ENCODE data around the gene CTNNA1.

CTNNA1 gene

DNA sequence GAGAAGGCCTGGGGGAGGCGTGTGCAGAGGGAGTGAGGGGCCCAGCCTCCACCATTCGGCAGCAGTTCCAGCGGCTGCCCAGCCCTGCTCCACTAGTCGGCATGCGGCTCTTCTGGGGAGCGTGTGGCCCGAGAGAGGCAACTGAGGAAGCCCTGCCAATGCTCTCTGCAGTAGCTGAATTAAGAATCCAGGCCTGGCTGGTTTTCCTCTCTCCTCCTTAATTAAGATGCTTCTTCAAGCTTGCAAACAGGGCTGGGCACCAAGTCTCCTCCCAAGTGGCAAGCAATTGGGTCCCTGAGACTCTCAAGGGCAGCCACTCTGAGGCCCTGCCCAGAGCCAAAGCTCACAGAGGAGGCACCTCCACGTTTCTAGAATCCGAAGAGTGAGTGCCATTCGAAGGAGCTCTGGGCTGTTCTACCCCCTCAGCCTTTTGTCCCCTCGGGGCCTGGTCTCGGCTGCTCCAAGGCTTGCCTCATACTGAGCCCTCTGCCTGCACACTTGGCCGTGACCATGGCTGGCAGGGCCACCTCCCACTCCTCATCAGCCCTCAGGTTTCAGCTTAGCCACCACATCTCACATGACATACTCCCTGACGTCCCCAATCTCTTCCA is 197.3 kb downstream of the CTNNA1 start:
- DNase-seq = no peak
- Histone ChIP-seq H3K9me3 (ENCODE audit: control insufficient read depth, low read length) (no peaks in the 10 kb centered on the region), H3K27ac (ENCODE audit: insufficient read depth, low read length, poor library complexity, severe bottlenecking) (no peak overlapping the region), H3K4me1 (ENCODE audit: control insufficient read depth, insufficient read depth, low read length, poor library complexity, severe bottlenecking) (peaks cover 5% of the 10 kb centered on the region), H3K4me3 (ENCODE audit: insufficient read depth, low read depth, low read length, poor library complexity, severe bottlenecking) (no peak overlapping the region), H3K36me3 (ENCODE audit: control insufficient read depth, insufficient read depth, low read length) (no peaks in the 10 kb centered on the region), H3K27me3 (replicated peaks; ENCODE audit: control insufficient read depth, insufficient read depth, low read length, poor library complexity, severe bottlenecking) (no peaks in the 10 kb centered on the region)

- Histone ChIP-seq H3K27ac (ENCODE audit: insufficient read depth, low read length, poor library complexity, severe bottlenecking) (no peak overlapping the region), H3K36me3 (ENCODE audit: control insufficient read depth, insufficient read depth, low read length) (no peaks in the 10 kb centered on the region), H3K9me3 (ENCODE audit: control insufficient read depth, low read length) (no peaks in the 10 kb centered on the region), H3K4me1 (ENCODE audit: control insufficient read depth, insufficient read depth, low read length, poor library complexity, severe bottlenecking) (peaks cover 5% of the 10 kb centered on the region), H3K4me3 (ENCODE audit: insufficient read depth, low read depth, low read length, poor library complexity, severe bottlenecking) (no peak overlapping the region), H3K27me3 (replicated peaks; ENCODE audit: control insufficient read depth, insufficient read depth, low read length, poor library complexity, severe bottlenecking) (no peaks in the 10 kb centered on the region)
- no peak for DNase-seq
Measured at GRCh38 chr5:138951091-138951985, 198.1 kb downstream of the CTNNA1 start.

GRCh38 chr5:138951986-138952735 is 198.9 kb downstream of the CTNNA1 start:
- Histone ChIP-seq H3K27me3 (replicated peaks; ENCODE audit: control insufficient read depth, insufficient read depth, low read length, poor library complexity, severe bottlenecking) (no peaks in the 10 kb centered on the region), H3K27ac (ENCODE audit: insufficient read depth, low read length, poor library complexity, severe bottlenecking) (no peak overlapping the region)

GRCh38 chr5:138952962-138953361 is 199.7 kb downstream of the CTNNA1 start:
- Histone ChIP-seq H3K4me3 (ENCODE audit: insufficient read depth, low read depth, low read length, poor library complexity, severe bottlenecking) (no peak overlapping the region), H3K4me1 (ENCODE audit: control insufficient read depth, insufficient read depth, low read length, poor library complexity, severe bottlenecking) (peaks cover 5% of the 10 kb centered on the region), H3K27me3 (replicated peaks; ENCODE audit: control insufficient read depth, insufficient read depth, low read length, poor library complexity, severe bottlenecking) (no peaks in the 10 kb centered on the region), H3K9me3 (ENCODE audit: control insufficient read depth, low read length) (no peaks in the 10 kb centered on the region), H3K36me3 (ENCODE audit: control insufficient read depth, insufficient read depth, low read length) (no peaks in the 10 kb centered on the region), H3K27ac (ENCODE audit: insufficient read depth, low read length, poor library complexity, severe bottlenecking) (no peak overlapping the region)
- DNase-seq = no peak

More at GRCh38 chr5:138951986-138952735, 198.9 kb downstream of the CTNNA1 start:
- H3K9me3 ChIP-seq (ENCODE audit: control insufficient read depth, low read length) = no peaks in the 10 kb centered on the region
- no peak overlapping the region for H3K4me3 ChIP-seq (ENCODE audit: insufficient read depth, low read depth, low read length, poor library complexity, severe bottlenecking)
- no peaks in the 10 kb centered on the region for H3K36me3 ChIP-seq (ENCODE audit: control insufficient read depth, insufficient read depth, low read length)
- peaks cover 5% of the 10 kb centered on the region for H3K4me1 ChIP-seq (ENCODE audit: control insufficient read depth, insufficient read depth, low read length, poor library complexity, severe bottlenecking)
- DNase-seq = no peak

DNA sequence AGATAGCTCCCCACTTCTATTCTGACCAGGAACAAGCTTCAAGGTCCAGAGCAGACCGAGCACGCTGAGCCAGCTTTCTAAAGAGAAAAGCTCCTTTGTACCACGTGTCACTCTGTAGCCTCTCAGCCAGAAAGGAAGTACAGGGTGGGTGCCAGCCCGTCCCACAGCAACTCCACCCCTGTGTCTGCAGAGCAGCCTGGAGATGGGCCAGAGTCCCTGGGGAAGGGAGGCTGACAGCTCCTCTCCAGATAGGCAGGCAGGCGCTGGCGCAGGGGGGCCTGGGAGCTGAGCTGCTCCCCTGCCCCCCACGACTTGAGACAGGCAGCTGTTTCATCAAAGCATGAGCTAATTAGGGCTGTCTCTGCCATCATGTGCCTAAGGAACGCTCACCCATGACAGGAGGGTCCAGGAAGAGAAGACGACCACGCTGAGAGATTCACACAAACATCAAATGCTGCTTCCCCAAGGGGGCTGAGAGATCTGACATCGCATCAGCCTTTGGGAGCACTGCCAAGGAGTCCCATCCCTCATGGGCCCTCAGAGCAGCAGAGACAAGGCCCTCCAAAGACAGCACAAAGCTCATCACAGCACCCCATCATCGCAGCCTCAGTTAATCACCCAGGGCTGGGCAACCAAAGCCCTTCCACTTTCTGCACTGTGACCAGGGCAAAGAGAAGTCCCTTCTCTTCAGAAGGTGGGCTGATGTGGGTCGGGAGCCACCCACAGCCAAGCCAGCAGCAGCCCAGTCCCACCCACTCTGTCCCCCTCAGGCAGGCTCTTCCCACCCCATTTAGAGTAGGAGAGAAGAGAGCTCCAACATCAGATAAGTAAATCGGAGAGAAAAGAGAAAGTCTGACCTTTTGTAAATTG is 200.4 kb downstream of the CTNNA1 start:
- H3K27ac ChIP-seq (ENCODE audit: insufficient read depth, low read length, poor library complexity, severe bottlenecking) = no peak overlapping the region
- no peak for DNase-seq

GRCh38 chr5:138954257-138955012 is 201.2 kb downstream of the CTNNA1 start:
- Histone ChIP-seq H3K36me3 (ENCODE audit: control insufficient read depth, insufficient read depth, low read length) (no peaks in the 10 kb centered on the region), H3K27ac (ENCODE audit: insufficient read depth, low read length, poor library complexity, severe bottlenecking) (no peak overlapping the region), H3K9me3 (ENCODE audit: control insufficient read depth, low read length) (no peaks in the 10 kb centered on the region), H3K27me3 (replicated peaks; ENCODE audit: control insufficient read depth, insufficient read depth, low read length, poor library complexity, severe bottlenecking) (no peaks in the 10 kb centered on the region), H3K4me1 (ENCODE audit: control insufficient read depth, insufficient read depth, low read length, poor library complexity, severe bottlenecking) (peaks cover 5% of the 10 kb centered on the region), H3K4me3 (ENCODE audit: insufficient read depth, low read depth, low read length, poor library complexity, severe bottlenecking) (no peak overlapping the region)
- no peak for DNase-seq

More for the DNA sequence above, 200.4 kb downstream of the CTNNA1 start:
- H3K36me3 ChIP-seq (ENCODE audit: control insufficient read depth, insufficient read depth, low read length) = no peaks in the 10 kb centered on the region
- no peak overlapping the region for H3K4me3 ChIP-seq (ENCODE audit: insufficient read depth, low read depth, low read length, poor library complexity, severe bottlenecking)
- H3K9me3 ChIP-seq (ENCODE audit: control insufficient read depth, low read length) = no peaks in the 10 kb centered on the region
- peaks cover 5% of the 10 kb centered on the region for H3K4me1 ChIP-seq (ENCODE audit: control insufficient read depth, insufficient read depth, low read length, poor library complexity, severe bottlenecking)
- no peaks in the 10 kb centered on the region for H3K27me3 ChIP-seq (replicated peaks; ENCODE audit: control insufficient read depth, insufficient read depth, low read length, poor library complexity, severe bottlenecking)

GRCh38 chr5:138955013-138955660 is 201.9 kb downstream of the CTNNA1 start:
- Histone ChIP-seq H3K4me3 (ENCODE audit: insufficient read depth, low read depth, low read length, poor library complexity, severe bottlenecking) (no peak overlapping the region), H3K9me3 (ENCODE audit: control insufficient read depth, low read length) (no peaks in the 10 kb centered on the region), H3K36me3 (ENCODE audit: control insufficient read depth, insufficient read depth, low read length) (no peaks in the 10 kb centered on the region), H3K27me3 (replicated peaks; ENCODE audit: control insufficient read depth, insufficient read depth, low read length, poor library complexity, severe bottlenecking) (no peaks in the 10 kb centered on the region), H3K4me1 (ENCODE audit: control insufficient read depth, insufficient read depth, low read length, poor library complexity, severe bottlenecking) (peaks cover 5% of the 10 kb centered on the region), H3K27ac (ENCODE audit: insufficient read depth, low read length, poor library complexity, severe bottlenecking) (no peak overlapping the region)
- no peak for DNase-seq

DNA sequence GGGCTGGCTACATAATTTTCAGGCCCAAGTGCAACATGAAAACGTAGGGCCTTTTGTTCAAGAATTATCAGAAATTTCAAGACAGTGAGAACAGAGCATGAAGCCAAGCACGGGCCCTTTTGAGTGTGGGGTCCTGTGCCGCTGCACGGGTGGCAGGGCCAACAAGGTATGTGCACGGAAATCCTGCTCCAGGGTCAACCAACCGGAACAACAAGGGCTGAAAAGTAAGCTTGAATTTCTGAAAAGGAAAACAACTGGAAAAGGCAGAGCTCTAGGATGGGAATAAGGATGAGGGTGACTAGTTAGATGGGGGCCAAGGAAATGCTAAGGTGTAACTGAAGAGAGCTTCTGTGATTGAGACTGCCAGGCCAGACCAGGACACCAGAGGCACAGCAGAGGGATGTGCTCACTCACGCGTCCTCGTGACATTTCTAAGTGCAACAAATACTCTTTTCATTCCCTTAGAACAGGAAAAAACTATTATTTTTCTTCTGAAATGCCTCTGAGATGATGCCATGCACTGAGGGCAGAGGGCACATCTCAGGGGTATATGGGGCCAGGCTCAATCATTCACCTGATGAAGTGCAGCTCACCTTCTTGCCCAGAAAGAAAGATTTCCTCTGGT is 202.6 kb downstream of the CTNNA1 start:
- DNase-seq = no peak
- Histone ChIP-seq H3K4me1 (ENCODE audit: control insufficient read depth, insufficient read depth, low read length, poor library complexity, severe bottlenecking) (peaks cover 5% of the 10 kb centered on the region), H3K36me3 (ENCODE audit: control insufficient read depth, insufficient read depth, low read length) (no peaks in the 10 kb centered on the region), H3K4me3 (ENCODE audit: insufficient read depth, low read depth, low read length, poor library complexity, severe bottlenecking) (no peak overlapping the region), H3K27ac (ENCODE audit: insufficient read depth, low read length, poor library complexity, severe bottlenecking) (no peak overlapping the region), H3K27me3 (replicated peaks; ENCODE audit: control insufficient read depth, insufficient read depth, low read length, poor library complexity, severe bottlenecking) (no peaks in the 10 kb centered on the region), H3K9me3 (ENCODE audit: control insufficient read depth, low read length) (no peaks in the 10 kb centered on the region)
